Activated CD8-positive, alpha-beta memory T cell treated with anti-CD3 and anti-CD28 coated beads, Interleukin-2, amount 50 U/mL, for 1 hour (primary cell): ENCODE data around the gene GGT6.

ENCODE experiments used
- DNase-seq: peaks from one replicate; pipeline ENCODE4 v3.0.0-alpha.2; 2020; ENCODE audit errors: extremely low read depth

Gene GGT6

GRCh38 chr17:4523946-4524345, 36.4 kb downstream of the GGT6 start:
- no peak for DNase-seq

- DNase-seq, result no peak
Measured at GRCh38 chr17:4522661-4523060, 37.7 kb downstream of the GGT6 start.

DNA sequence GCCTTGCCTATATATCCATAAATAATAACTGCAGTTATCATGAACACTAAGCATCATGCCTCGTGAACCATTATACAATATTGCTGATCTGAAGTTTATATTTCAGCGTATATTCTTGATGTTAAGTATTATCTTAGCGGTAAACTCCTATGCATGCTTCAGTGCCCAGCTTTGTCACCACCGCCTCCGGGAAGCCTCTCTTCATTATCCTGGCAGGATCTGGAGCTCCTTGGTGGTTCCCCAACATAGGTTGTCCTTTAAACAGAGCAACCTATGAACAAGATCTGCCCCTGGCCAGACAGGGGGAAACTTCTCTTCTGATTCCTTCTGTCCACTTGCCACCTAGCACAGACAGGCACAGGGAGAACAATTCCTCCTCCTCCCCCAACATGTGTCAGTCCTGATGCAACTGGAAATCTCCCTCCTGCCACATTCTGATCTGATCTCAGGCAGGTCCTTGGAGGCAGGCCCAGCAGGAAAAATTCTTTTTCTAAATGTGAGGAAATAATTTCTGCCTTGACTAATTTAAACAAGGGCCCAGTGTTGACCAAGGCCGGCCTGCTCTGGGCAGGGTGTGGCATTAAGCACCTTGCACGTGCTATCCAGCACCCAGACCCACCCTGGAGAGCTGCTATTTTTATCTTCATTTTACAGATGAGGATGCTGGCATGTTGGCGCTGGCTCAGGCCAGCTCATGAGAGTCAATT, 39.3 kb downstream of the GGT6 start:
- no peak for DNase-seq

DNA sequence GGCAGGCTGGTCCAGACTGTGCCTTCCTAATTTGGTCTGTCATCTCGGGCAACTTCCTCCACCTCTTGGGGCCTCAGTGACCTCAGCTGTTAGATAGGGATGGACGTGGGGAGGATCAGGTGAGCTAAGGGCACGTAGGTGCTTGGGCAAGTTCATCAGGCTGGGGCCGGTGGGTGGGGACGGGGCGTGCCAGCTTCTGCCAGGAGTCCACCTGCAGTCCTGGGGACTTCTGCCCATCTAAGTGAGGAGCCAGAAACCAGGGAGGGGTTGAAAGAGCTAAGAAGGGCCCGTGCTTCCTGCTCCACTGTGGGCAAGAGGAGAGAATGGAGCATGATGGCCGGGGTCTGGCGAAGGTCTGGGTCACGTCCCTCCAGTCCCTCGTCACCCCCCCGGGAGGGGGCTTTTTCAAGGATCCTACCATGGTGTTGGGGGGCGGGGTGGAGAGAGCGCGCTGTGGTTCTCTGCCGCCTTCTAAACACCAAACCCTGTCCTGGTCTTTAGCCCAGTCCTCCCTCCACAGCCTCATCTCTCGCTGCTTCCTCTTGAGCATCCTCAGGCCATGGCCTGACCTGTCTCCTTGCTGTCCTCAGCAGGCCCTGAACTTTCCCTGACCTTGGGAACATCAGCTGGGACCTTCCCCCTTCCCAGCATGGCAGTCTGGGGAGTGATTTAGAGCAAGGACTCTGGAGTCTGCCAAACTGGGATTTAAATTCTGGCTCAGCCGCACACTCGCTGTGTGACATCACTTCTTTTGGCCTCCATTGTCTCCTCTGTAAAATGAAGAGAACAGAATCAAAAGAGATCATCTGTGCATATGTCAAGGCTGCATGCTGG, 40.1 kb downstream of the GGT6 start:
- no peak for DNase-seq

GRCh38 chr17:4519361-4519788, 41.0 kb downstream of the GGT6 start:
- DNase-seq, result no peak

- no peak for DNase-seq
Measured at GRCh38 chr17:4518901-4519300, 41.5 kb downstream of the GGT6 start.

GRCh38 chr17:4516735-4517134, 43.6 kb downstream of the GGT6 start:
- DNase-seq, result no peak

- no peak for DNase-seq
Measured at GRCh38 chr17:4515501-4515900, 44.9 kb downstream of the GGT6 start.

- DNase-seq, result no peak
Measured at GRCh38 chr17:4514779-4515178, 45.6 kb downstream of the GGT6 start.

DNA sequence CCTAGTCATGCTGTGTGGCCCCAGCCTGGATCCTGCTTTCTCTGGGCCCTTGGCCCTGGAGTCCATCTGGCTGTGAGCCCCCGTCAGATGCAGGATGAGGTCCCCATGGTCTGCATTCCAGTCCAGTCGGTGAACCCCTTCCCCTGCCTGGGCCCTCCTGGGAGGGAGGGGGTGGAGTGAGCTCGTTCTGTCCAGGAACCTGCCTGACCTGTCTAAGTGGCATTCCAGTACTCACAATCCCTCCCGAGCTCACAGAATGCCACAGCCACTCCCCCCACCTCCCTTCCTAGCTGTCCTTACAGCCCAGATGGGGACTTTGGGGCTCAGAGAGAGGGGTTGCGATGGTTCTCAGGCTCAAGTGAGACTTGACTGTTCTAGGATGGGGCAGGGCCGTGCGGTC, 46.2 kb downstream of the GGT6 start:
- no peak for DNase-seq

DNA sequence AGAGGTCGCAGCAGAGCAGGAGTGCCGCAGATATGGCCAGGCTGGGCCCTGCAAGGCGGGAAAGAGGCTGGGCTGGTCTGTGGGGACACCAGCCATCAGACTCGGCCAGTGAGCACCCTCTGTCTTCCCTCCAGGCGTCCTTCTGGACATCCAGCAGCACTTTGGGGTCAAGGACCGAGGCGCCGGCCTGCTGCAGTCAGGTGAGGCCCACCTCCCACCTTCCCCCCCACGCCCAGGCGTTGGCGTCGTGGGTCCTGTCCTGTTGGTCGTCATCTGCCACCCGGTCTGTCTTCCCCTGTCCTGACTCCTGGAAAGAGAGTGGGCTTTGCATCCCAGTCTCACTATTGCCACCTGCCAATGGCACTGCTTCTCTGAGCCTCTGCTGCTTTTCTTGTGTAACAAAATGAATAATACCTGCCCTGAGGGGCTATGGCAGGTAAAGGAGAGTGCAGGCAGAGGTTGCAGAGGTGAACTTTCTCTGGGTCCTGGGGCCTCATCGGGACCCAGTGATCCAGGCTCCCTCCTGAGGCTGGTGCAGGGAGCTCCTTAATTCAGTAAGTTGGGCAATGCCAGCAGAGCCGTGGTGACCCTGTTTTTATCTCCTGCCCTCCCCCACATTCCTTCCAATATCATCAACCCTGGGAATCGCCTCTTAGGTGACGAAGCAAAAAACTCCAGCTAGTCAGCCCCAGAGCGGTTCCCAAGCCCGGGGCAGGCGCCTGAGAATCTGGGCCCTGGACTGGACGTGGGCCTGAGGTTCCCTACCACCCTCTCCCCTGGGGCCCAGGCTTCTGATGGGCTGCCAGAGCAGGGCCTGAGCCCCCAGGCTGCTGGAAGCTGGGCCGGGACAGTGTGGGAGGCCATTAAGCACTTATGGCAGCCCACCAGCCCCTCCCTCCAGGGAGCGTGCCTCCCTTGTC, 47.0 kb downstream of the GGT6 start:
- DNase-seq, result no peak

DNA sequence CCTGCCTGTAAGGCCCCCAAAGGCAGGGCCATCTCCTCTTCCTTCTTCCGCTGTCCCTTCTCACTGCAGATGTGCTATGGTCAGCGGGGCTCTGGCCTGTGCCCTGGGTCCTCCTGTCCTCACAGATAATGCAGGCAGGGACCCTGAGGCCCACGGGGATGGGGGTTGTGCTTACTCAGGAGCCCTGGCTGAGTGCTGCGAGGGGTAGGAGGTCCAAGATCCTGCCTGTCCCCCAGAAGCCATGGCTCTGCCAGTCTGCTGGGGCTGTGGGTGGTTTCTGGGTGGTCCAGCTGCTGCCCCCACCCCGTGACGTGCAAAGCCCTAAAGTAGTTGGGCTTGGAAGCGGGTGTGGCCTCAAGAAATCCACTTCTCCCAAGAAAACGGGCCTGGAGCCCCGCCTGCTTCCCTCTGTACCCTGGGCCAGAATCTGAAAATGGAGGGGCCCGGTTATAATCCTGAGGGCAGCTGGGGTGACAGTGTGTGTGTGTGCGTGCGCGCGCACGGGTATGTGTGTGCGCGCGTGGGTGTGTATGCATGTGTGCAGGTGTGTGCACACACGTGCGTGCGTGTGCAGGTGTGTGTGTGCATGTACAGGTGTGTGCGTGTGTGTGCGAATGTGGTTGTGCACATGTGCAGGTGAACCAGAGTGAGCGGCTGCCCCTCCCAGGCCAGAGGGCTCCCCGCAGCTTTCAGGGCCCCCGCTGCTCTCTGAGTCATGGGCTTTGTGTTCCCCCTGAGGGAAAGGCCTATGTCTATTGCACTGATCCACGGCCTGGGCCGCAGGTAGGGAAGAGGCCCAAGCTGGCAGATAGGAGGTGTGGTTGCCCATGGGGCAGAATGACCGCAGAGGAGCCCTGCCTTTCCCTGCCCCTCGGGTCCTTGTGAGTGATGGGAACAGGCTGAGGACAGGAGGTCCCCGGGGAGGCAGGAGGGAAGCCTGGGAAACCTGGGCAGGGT, 47.9 kb downstream of the GGT6 start:
- no peak for DNase-seq

GRCh38 chr17:4511199-4511932, 49.0 kb downstream of the GGT6 start:
- no peak for DNase-seq

- no peak for DNase-seq
Measured at GRCh38 chr17:4510618-4510941, 49.8 kb downstream of the GGT6 start.

GRCh38 chr17:4509923-4510617, 50.3 kb downstream of the GGT6 start:
- no peak for DNase-seq

DNA sequence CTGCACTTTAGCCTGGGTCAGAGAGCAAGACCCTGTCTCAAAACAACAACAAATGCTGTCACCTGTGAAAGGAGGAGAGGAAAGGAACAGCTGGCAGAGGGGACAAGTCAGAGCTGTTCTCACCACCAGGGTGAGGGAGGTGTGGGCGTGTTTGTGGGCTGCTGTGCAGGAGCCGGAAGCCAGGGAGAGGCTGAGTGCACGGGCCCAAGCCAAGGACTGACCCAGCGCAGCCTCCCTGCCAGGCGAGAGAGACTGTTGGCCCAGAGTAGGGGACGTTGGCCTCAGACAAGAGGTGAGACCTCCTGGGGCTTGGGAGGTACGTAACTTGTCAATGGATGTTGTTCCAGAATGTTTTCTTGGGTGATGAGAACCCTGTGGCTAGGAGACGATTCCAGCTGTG, 51.0 kb downstream of the GGT6 start:
- no peak for DNase-seq

DNA sequence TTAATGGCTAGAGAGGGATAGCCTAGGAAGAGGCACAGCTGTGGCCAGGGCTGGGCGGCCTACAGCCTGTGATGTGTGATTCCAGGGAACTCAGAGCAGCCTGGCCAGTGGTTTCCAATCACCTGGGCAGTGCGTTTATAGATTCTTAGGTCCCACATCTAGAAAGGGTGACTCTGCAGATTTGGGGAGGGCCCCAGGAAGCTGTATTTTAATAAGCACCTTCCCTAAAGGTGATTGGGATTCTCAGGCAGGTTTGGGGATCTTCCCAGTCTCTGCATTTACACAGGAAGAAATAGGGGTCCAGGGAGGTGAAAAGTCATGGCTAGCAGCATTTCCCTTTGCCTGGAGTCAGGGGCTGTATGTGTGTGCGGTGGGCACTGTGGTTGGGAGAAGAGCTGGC, 52.2 kb downstream of the GGT6 start:
- no peak for DNase-seq

DNA sequence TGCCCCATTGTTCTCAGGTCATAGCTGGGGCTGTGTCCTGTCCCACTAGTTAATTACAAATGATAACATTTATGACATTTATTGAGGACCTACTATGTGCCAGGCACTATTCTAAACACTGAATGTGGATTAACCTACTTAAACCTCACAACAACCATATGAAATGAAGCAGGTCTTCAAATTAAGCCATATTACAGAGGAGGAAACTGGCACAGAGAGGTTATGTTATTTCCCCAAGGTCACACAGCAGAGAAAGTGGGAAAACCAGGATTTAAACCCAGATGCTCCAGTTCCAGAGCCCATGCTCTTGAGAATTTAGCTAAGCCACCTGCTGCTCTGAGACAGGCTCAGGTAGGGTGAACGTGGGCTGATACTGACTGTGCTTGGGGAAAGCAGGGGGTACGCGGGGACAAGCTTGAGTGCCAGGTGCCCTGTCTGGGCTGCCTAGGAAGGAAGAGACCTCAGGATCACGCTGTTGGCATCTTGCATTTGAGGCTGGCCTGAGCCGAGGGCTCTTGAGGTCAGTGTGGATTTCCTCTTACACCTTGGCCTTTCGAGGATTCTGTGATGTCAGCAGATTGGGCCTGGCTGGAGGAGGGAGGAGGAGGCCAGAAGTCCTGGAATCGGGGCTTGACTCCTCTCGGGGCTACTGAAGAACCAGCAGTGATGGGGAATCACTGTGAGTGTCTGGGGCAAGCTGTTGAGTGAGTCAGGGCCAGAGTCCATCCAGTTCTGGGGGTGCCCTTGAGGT, 52.8 kb downstream of the GGT6 start:
- no peak for DNase-seq
